Panc1 (cell line): ENCODE measurements around the gene ENPEP.

ENCODE experiments used
- POLR2AphosphoS5 ChIP-seq: IDR thresholded peaks from 2 replicates; pipeline ENCODE4 v1.6.1; 2012; ENCODE audit warnings: mild to moderate bottlenecking, low read depth, low read length, moderate library complexity
- REST ChIP-seq, 2 experiments: IDR thresholded peaks; 2 replicates each; pipeline ENCODE4 v1.6.1; 2011 to 2012; ENCODE audit warnings: low read depth in 2 of 2, control low read depth in 1 of 2, low read length in 1 of 2, mild to moderate bottlenecking in 1 of 2, moderate library complexity in 1 of 2; ENCODE audit not compliant: insufficient read depth in 1 of 2
- TCF7L2 ChIP-seq: IDR thresholded peaks from 2 replicates; pipeline ENCODE4 v1.6.1; 2011; ENCODE audit warnings: mild to moderate bottlenecking, low read depth, low read length, inconsistent platforms
- TF ChIP-seq, protein P1 (sequence below): fragments of 450-650 bp; IDR thresholded peaks from 2 replicates; pipeline ENCODE4 v1.5.1; 2017; ENCODE audit warnings: mild to moderate bottlenecking

GRCh38 chr4:110533590-110533910, 57.6 kb downstream of the ENPEP start:
- TF ChIP-seq, protein P1, sequence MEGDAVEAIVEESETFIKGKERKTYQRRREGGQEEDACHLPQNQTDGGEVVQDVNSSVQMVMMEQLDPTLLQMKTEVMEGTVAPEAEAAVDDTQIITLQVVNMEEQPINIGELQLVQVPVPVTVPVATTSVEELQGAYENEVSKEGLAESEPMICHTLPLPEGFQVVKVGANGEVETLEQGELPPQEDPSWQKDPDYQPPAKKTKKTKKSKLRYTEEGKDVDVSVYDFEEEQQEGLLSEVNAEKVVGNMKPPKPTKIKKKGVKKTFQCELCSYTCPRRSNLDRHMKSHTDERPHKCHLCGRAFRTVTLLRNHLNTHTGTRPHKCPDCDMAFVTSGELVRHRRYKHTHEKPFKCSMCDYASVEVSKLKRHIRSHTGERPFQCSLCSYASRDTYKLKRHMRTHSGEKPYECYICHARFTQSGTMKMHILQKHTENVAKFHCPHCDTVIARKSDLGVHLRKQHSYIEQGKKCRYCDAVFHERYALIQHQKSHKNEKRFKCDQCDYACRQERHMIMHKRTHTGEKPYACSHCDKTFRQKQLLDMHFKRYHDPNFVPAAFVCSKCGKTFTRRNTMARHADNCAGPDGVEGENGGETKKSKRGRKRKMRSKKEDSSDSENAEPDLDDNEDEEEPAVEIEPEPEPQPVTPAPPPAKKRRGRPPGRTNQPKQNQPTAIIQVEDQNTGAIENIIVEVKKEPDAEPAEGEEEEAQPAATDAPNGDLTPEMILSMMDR = no peak
- TF ChIP-seq TCF7L2 (no peak), REST (IDR thresholded peaks at IDR 0.05; ENCODE audit: insufficient read depth in 1 of 2, low read depth in 2 of 2, low read length in 1 of 2) (no peak), POLR2AphosphoS5 (no peak)
